H1 (cell line): ENCODE data around the gene RSPH9.

Experiments used
- ATF2 ChIP-seq: IDR thresholded peaks from 2 replicates; pipeline ENCODE4 v1.6.1; 2012; ENCODE audit warnings: low read length, inconsistent platforms
- CEBPB ChIP-seq: IDR thresholded peaks from 2 replicates; pipeline ENCODE4 v1.6.1; 2012; ENCODE audit warnings: low read depth, low read length
- CHD2 ChIP-seq: IDR thresholded peaks from 2 replicates; pipeline ENCODE4 v1.6.1; 2012; ENCODE audit warnings: low read length, improper control_type of control experiment
- CREB1 ChIP-seq: IDR thresholded peaks from 2 replicates; pipeline ENCODE4 v1.6.1; 2012; ENCODE audit warnings: inconsistent platforms
- CTCF ChIP-seq, 3 experiments: IDR thresholded peaks; 1 replicate in 2 of 3; 2 replicates in 1 of 3; pipeline versions ENCODE4 v1.5.1 to v1.6.1; 2011; ENCODE audit warnings: low read length in 3 of 3, mild to moderate bottlenecking in 3 of 3, inconsistent platforms in 2 of 3, low read depth in 1 of 3, moderate library complexity in 1 of 3; ENCODE audit not compliant: insufficient read depth in 1 of 3; ENCODE audit errors: control extremely low read depth in 1 of 3
- JUN ChIP-seq: IDR thresholded peaks from 2 replicates; pipeline ENCODE4 v1.6.1; 2011; ENCODE audit warnings: low read depth, mild to moderate bottlenecking, improper control_type of control experiment, low read length
- JUND ChIP-seq: IDR thresholded peaks from 2 replicates; pipeline ENCODE4 v1.6.1; 2011; ENCODE audit warnings: mild to moderate bottlenecking, improper control_type of control experiment, low read length
- KDM1A ChIP-seq: fragments of 200-600, 300-600 bp; sonication (generic); IDR thresholded peaks from 2 replicates; pipeline ENCODE4 v1.7.1; 2016; ENCODE audit warnings: mild to moderate bottlenecking, low read length, borderline replicate concordance
- POLR2A ChIP-seq, 2 experiments: IDR thresholded peaks; 1 replicate in 1 of 2; 2 replicates in 1 of 2; pipeline ENCODE4 v1.6.1; 2011; ENCODE audit warnings: low read depth in 2 of 2, low read length in 2 of 2, mild to moderate bottlenecking in 2 of 2; ENCODE audit errors: control extremely low read depth in 1 of 2
- POLR2AphosphoS5 ChIP-seq: IDR thresholded peaks from 2 replicates; pipeline ENCODE4 v1.6.1; 2011; ENCODE audit warnings: low read depth, low read length
- SRF ChIP-seq: IDR thresholded peaks from 2 replicates; pipeline ENCODE4 v1.6.1; 2011; ENCODE audit warnings: mild to moderate bottlenecking, low read depth, low read length, moderate library complexity
- TAF1 ChIP-seq: IDR thresholded peaks from 2 replicates; pipeline ENCODE4 v1.6.1; 2011; ENCODE audit warnings: mild to moderate bottlenecking, low read depth, low read length
- YY1 ChIP-seq: IDR thresholded peaks from 2 replicates; pipeline ENCODE4 v1.6.1; 2011; ENCODE audit warnings: low read depth, mild to moderate bottlenecking, low read length

- TF ChIP-seq POLR2AphosphoS5: no peak
- TF ChIP-seq JUN: no peak
- no peak for TF ChIP-seq POLR2A (IDR thresholded peaks at IDR 0.05; ENCODE audit: control extremely low read depth in 1 of 2, low read depth in 2 of 2, low read length in 2 of 2)
- TF ChIP-seq SRF: no peak
- no peak for TF ChIP-seq CTCF (IDR thresholded peaks at IDR 0.05; ENCODE audit: control extremely low read depth in 1 of 3, insufficient read depth in 1 of 3, low read depth in 1 of 3, low read length in 3 of 3)
- no peak for TF ChIP-seq CREB1
- TF ChIP-seq ATF2: no peak
- no peak for TF ChIP-seq CHD2
- no peak for TF ChIP-seq CEBPB
- TF ChIP-seq JUND: no peak
- no peak for TF ChIP-seq YY1
- TF ChIP-seq TAF1: no peak
- TF ChIP-seq KDM1A: no peak
Measured at GRCh38 chr6:43647613-43648012, 2.8 kb downstream of the RSPH9 start.
